Activated T-helper 17 cell treated with anti-CD3 and anti-CD28 coated beads, Interleukin-2, amount 50 U/mL, for 72 hours (primary cell): ENCODE measurements around the gene MRC2. TPM values are rescaled to one million over a fixed set of nuclear protein-coding genes. Genes with fewer than 3 reads are reported as not detected.
"Not testable (repeated sequence)": the region's sequence is repeated elsewhere in the genome, so short reads cannot be mapped to it uniquely, and the experiment has no call there.

Experiments
- ATAC-seq: fragments of 150-1000 bp; cut with Tn5 transposase; replicated peaks from 2 replicates; pipeline ENCODE4 v1.10.0; 2021; ENCODE audit warnings: mild to moderate bottlenecking, moderate library complexity
- H3K27ac Mint-ChIP-seq: one replicate; pipeline ENCODE4 v1.8.0; 2022; ENCODE audit warnings: mixed read lengths
- H3K27me3 Mint-ChIP-seq: one replicate; pipeline ENCODE4 v1.8.0; 2022; ENCODE audit warnings: mixed read lengths
- H3K36me3 Mint-ChIP-seq: one replicate; pipeline ENCODE4 v1.8.0; 2022; ENCODE audit warnings: low read depth, mild to moderate bottlenecking, mixed read lengths
- H3K4me1 Mint-ChIP-seq: one replicate; pipeline ENCODE4 v1.8.0; 2022; ENCODE audit warnings: mixed read lengths
- H3K4me3 Mint-ChIP-seq: one replicate; pipeline ENCODE4 v1.8.0; 2022; ENCODE audit warnings: mild to moderate bottlenecking, mixed read lengths
- H3K9me3 Mint-ChIP-seq: one replicate; pipeline ENCODE4 v1.8.0; 2022; ENCODE audit warnings: mixed read lengths
- total RNA-seq, 2 donors: library from RNA; stranded (reverse); gene quantifications; one replicate each; pipeline ENCODE4 v1.2.3, GENCODE V29; 2022

Gene MRC2
- total RNA-seq, 2 donors from 2014 or later, result 21.0 to 22.2 TPM

- Mint-ChIP-seq H3K27ac (peak overlapping the region; percentile 56), H3K4me1 (no peaks in the 10 kb centered on the region), H3K27me3 (no peaks in the 10 kb centered on the region), H3K9me3 (no peaks in the 10 kb centered on the region), H3K36me3 (peaks cover 90% of the 10 kb centered on the region), H3K4me3 (no peak overlapping the region)
- no peak for ATAC-seq
Measured at GRCh38 chr17:62599964-62600657, 27.4 kb upstream of the MRC2 start.

- Mint-ChIP-seq H3K4me3 (no peak overlapping the region), H3K4me1 (no peaks in the 10 kb centered on the region), H3K27ac (peak overlapping the region; percentile 29), H3K9me3 (no peaks in the 10 kb centered on the region), H3K36me3 (peaks cover 84% of the 10 kb centered on the region), H3K27me3 (no peaks in the 10 kb centered on the region)
- ATAC-seq, result no peak
Measured at GRCh38 chr17:62600805-62601204, 26.7 kb upstream of the MRC2 start.

- no peaks in the 10 kb centered on the region for H3K4me1 Mint-ChIP-seq
- peaks cover 84% of the 10 kb centered on the region for H3K36me3 Mint-ChIP-seq
- no peaks in the 10 kb centered on the region for H3K9me3 Mint-ChIP-seq
- no peaks in the 10 kb centered on the region for H3K27me3 Mint-ChIP-seq
- H3K27ac Mint-ChIP-seq, result peak overlapping the region; percentile 29
- no peak for ATAC-seq
- H3K4me3 Mint-ChIP-seq, result no peak overlapping the region
Measured at GRCh38 chr17:62601471-62601870, 26.0 kb upstream of the MRC2 start.

GRCh38 chr17:62603783-62604182 lies 23.7 kb upstream of the MRC2 start:
- peaks cover 85% of the 10 kb centered on the region for H3K36me3 Mint-ChIP-seq
- H3K4me3 Mint-ChIP-seq, H3K9me3 Mint-ChIP-seq, H3K27me3 Mint-ChIP-seq, H3K27ac Mint-ChIP-seq, H3K4me1 Mint-ChIP-seq, ATAC-seq: not testable (repeated sequence)

GRCh38 chr17:62605588-62605987 lies 21.9 kb upstream of the MRC2 start:
- peaks cover 6% of the 10 kb centered on the region for H3K4me1 Mint-ChIP-seq
- no peaks in the 10 kb centered on the region for H3K27me3 Mint-ChIP-seq
- no peaks in the 10 kb centered on the region for H3K9me3 Mint-ChIP-seq
- ATAC-seq, result no peak
- no peak overlapping the region for H3K4me3 Mint-ChIP-seq
- peaks cover 87% of the 10 kb centered on the region for H3K36me3 Mint-ChIP-seq
- no peak overlapping the region for H3K27ac Mint-ChIP-seq

- H3K4me3 Mint-ChIP-seq, result peak overlapping the region; percentile 14
- H3K27me3 Mint-ChIP-seq, result no peaks in the 10 kb centered on the region
- H3K9me3 Mint-ChIP-seq, result no peaks in the 10 kb centered on the region
- peaks cover 13% of the 10 kb centered on the region for H3K4me1 Mint-ChIP-seq
- peak; percentile 88 for ATAC-seq
- H3K36me3 Mint-ChIP-seq, result peaks cover 88% of the 10 kb centered on the region
- peak overlapping the region; percentile 5 for H3K27ac Mint-ChIP-seq
Measured at GRCh38 chr17:62611292-62611691, 16.2 kb upstream of the MRC2 start.

GRCh38 chr17:62611728-62612127 lies 15.7 kb upstream of the MRC2 start:
- no peak overlapping the region for H3K27ac Mint-ChIP-seq
- no peaks in the 10 kb centered on the region for H3K27me3 Mint-ChIP-seq
- ATAC-seq, result peak; percentile 75
- H3K4me3 Mint-ChIP-seq, result peak overlapping the region; percentile 14
- no peaks in the 10 kb centered on the region for H3K9me3 Mint-ChIP-seq
- H3K36me3 Mint-ChIP-seq, result peaks cover 84% of the 10 kb centered on the region
- H3K4me1 Mint-ChIP-seq, result peaks cover 13% of the 10 kb centered on the region

GRCh38 chr17:62612289-62612688 lies 15.2 kb upstream of the MRC2 start:
- peaks cover 78% of the 10 kb centered on the region for H3K36me3 Mint-ChIP-seq
- H3K27ac Mint-ChIP-seq, result not testable (repeated sequence)

GRCh38 chr17:62613095-62613494 lies 14.4 kb upstream of the MRC2 start:
- not testable (repeated sequence) for H3K27ac Mint-ChIP-seq, ATAC-seq, H3K27me3 Mint-ChIP-seq, H3K4me3 Mint-ChIP-seq, H3K9me3 Mint-ChIP-seq
- Mint-ChIP-seq H3K36me3 (peaks cover 70% of the 10 kb centered on the region), H3K4me1 (peaks cover 13% of the 10 kb centered on the region)

More at GRCh38 chr17:62612289-62612688, 15.2 kb upstream of the MRC2 start:
- H3K27me3 Mint-ChIP-seq, H3K9me3 Mint-ChIP-seq, ATAC-seq: not testable (repeated sequence)
- peaks cover 13% of the 10 kb centered on the region for H3K4me1 Mint-ChIP-seq
- H3K4me3 Mint-ChIP-seq, result peak overlapping the region; percentile 14

GRCh38 chr17:62614142-62614541 lies 13.3 kb upstream of the MRC2 start:
- Mint-ChIP-seq H3K36me3 (peaks cover 60% of the 10 kb centered on the region), H3K4me1 (peaks cover 13% of the 10 kb centered on the region), H3K4me3 (no peak overlapping the region), H3K9me3 (no peaks in the 10 kb centered on the region), H3K27me3 (no peaks in the 10 kb centered on the region), H3K27ac (no peak overlapping the region)
- ATAC-seq, result no peak

- no peak overlapping the region for H3K27ac Mint-ChIP-seq
- peaks cover 8% of the 10 kb centered on the region for H3K4me1 Mint-ChIP-seq
- H3K36me3 Mint-ChIP-seq, result peaks cover 46% of the 10 kb centered on the region
- H3K9me3 Mint-ChIP-seq, result no peaks in the 10 kb centered on the region
- no peak overlapping the region for H3K4me3 Mint-ChIP-seq
- no peaks in the 10 kb centered on the region for H3K27me3 Mint-ChIP-seq
- no peak for ATAC-seq
Measured at GRCh38 chr17:62615503-62615902, 12.0 kb upstream of the MRC2 start.

- Mint-ChIP-seq H3K27me3 (no peaks in the 10 kb centered on the region), H3K27ac (peak overlapping the region; percentile 52), H3K9me3 (no peaks in the 10 kb centered on the region), H3K36me3 (peaks cover 29% of the 10 kb centered on the region), H3K4me3 (no peak overlapping the region), H3K4me1 (no peaks in the 10 kb centered on the region)
- ATAC-seq, result no peak
Measured at GRCh38 chr17:62616993-62617893, 10.2 kb upstream of the MRC2 start.

- H3K27me3 Mint-ChIP-seq, result no peaks in the 10 kb centered on the region
- ATAC-seq, result no peak
- no peak overlapping the region for H3K4me3 Mint-ChIP-seq
- H3K36me3 Mint-ChIP-seq, result peaks cover 24% of the 10 kb centered on the region
- H3K9me3 Mint-ChIP-seq, result no peaks in the 10 kb centered on the region
- H3K4me1 Mint-ChIP-seq, result no peaks in the 10 kb centered on the region
- peak overlapping the region; percentile 52 for H3K27ac Mint-ChIP-seq
Measured at GRCh38 chr17:62617894-62618472, 9.5 kb upstream of the MRC2 start.

- H3K4me3 Mint-ChIP-seq, result no peak overlapping the region
- H3K4me1 Mint-ChIP-seq, result no peaks in the 10 kb centered on the region
Measured at GRCh38 chr17:62618647-62619416, 8.6 kb upstream of the MRC2 start.

More at GRCh38 chr17:62618647-62619416, 8.6 kb upstream of the MRC2 start:
- no peaks in the 10 kb centered on the region for H3K9me3 Mint-ChIP-seq
- no peaks in the 10 kb centered on the region for H3K27me3 Mint-ChIP-seq
- ATAC-seq, result no peak
- peaks cover 16% of the 10 kb centered on the region for H3K36me3 Mint-ChIP-seq
- H3K27ac Mint-ChIP-seq, result peak overlapping the region; percentile 10
